ENCODE data around the gene MRPS9. TPM values are rescaled to one million over a fixed set of nuclear protein-coding genes. Genes with fewer than 3 reads are reported as not detected.

Gene MRPS9
- total and polyA plus RNA-seq, 3 donors from 2014 or later = 28.6 to 59.6 (median 30.5) TPM

- WGBS, 2 donors = 92 to 95% methylated on average over 5 of the region's 5 CpGs
- intact Hi-C loops (cut with DNase I; ENCODE audit: low total_unique reads) = no loop called here
- no peaks in the 10 kb centered on the region for H3K4me1 ChIP-seq
Observed at GRCh38 chr2:105138643-105139042, 100.8 kb downstream of the MRPS9 start.

GRCh38 chr2:105139556-105140239 lies 101.8 kb downstream of the MRPS9 start:
- intact Hi-C loops (cut with DNase I; ENCODE audit: low total_unique reads) = no loop called here
- Histone ChIP-seq H3K27me3 (no peaks in the 10 kb centered on the region), H3K4me1 (no peaks in the 10 kb centered on the region), H3K27ac (no peak overlapping the region), H3K9me3 (no peaks in the 10 kb centered on the region), H3K4me3 (no peak overlapping the region), H3K36me3 (ENCODE audit: low read depth, missing control alignments) (no peaks in the 10 kb centered on the region)
- TF ChIP-seq CTCF (IDR thresholded peaks at IDR 0.05) = no peak
- TF ChIP-seq POLR2A (IDR thresholded peaks at IDR 0.05) = no peak
- DNase-seq = no peak
- 52 to 62% methylated on average over 6 of the region's 6 CpGs for WGBS, 2 donors

More at GRCh38 chr2:105138643-105139042, 100.8 kb downstream of the MRPS9 start:
- Histone ChIP-seq H3K4me3 (no peak overlapping the region), H3K27ac (no peak overlapping the region), H3K27me3 (no peaks in the 10 kb centered on the region), H3K9me3 (no peaks in the 10 kb centered on the region), H3K36me3 (ENCODE audit: low read depth, missing control alignments) (no peaks in the 10 kb centered on the region)
- no peak for DNase-seq
- no peak for TF ChIP-seq CTCF (IDR thresholded peaks at IDR 0.05)
- no peak for TF ChIP-seq POLR2A (IDR thresholded peaks at IDR 0.05)

- no peaks in the 10 kb centered on the region for H3K4me1 ChIP-seq
- H3K36me3 ChIP-seq (ENCODE audit: low read depth, missing control alignments) = no peaks in the 10 kb centered on the region
- DNase-seq = no peak
- WGBS, 2 donors = 68 to 70% methylated on average over 1 of the region's 1 CpG
- TF ChIP-seq POLR2A (IDR thresholded peaks at IDR 0.05) (no peak), CTCF (IDR thresholded peaks at IDR 0.05) (no peak)
- H3K27me3 ChIP-seq = no peaks in the 10 kb centered on the region
- no peaks in the 10 kb centered on the region for H3K9me3 ChIP-seq
- no peak overlapping the region for H3K27ac ChIP-seq
- no peak overlapping the region for H3K4me3 ChIP-seq
- intact Hi-C loops (cut with DNase I; ENCODE audit: low total_unique reads) = no loop called here
Observed at GRCh38 chr2:105140240-105140568, 102.3 kb downstream of the MRPS9 start.

GRCh38 chr2:105141099-105141614 lies 103.3 kb downstream of the MRPS9 start:
- Histone ChIP-seq H3K27me3 (no peaks in the 10 kb centered on the region), H3K9me3 (no peaks in the 10 kb centered on the region), H3K36me3 (ENCODE audit: low read depth, missing control alignments) (no peaks in the 10 kb centered on the region), H3K4me3 (no peak overlapping the region), H3K27ac (no peak overlapping the region), H3K4me1 (no peaks in the 10 kb centered on the region)
- intact Hi-C loops (cut with DNase I; ENCODE audit: low total_unique reads) = no loop called here
- WGBS, 2 donors = 81 to 93% methylated on average over 3 to 4 of the region's 4 CpGs
- no peak for DNase-seq
- TF ChIP-seq CTCF (IDR thresholded peaks at IDR 0.05) (no peak), POLR2A (IDR thresholded peaks at IDR 0.05) (no peak)

GRCh38 chr2:105142239-105142638 lies 104.4 kb downstream of the MRPS9 start:
- no peak overlapping the region for H3K4me3 ChIP-seq
- no peaks in the 10 kb centered on the region for H3K36me3 ChIP-seq (ENCODE audit: low read depth, missing control alignments)
- no peaks in the 10 kb centered on the region for H3K9me3 ChIP-seq
- H3K27me3 ChIP-seq = no peaks in the 10 kb centered on the region
- TF ChIP-seq POLR2A (IDR thresholded peaks at IDR 0.05) = no peak
- no peak for TF ChIP-seq CTCF (IDR thresholded peaks at IDR 0.05)
- intact Hi-C loops (cut with DNase I; ENCODE audit: low total_unique reads) = no loop called here
- H3K4me1 ChIP-seq = no peaks in the 10 kb centered on the region
- H3K27ac ChIP-seq = no peak overlapping the region
- WGBS, 2 donors = 61 to 90% methylated on average over 3 to 5 of the region's 5 CpGs
- DNase-seq = no peak

Data from testis (tissue), 3 donors.